Neuronal stem cell (in vitro differentiated cells): ENCODE results near the gene OR2T33.

Source experiments
- DNase-seq: peaks from one replicate; pipeline ENCODE4 v3.0.0-alpha.2; 2013; ENCODE audit warnings: low spot score
- H2AFZ ChIP-seq: one replicate; pipeline ENCODE4 v1.6.1; 2013; ENCODE audit warnings: mild to moderate bottlenecking, low read length, inconsistent platforms
- H2AK5ac ChIP-seq: 2 replicates; pipeline ENCODE4 v1.6.1; 2013; ENCODE audit warnings: low read depth, mild to moderate bottlenecking, inconsistent platforms, low read length, moderate library complexity, mixed read lengths
- H2BK120ac ChIP-seq: 2 replicates; pipeline ENCODE4 v1.6.1; 2013; ENCODE audit warnings: low read depth, mild to moderate bottlenecking, inconsistent platforms, low read length, moderate library complexity, mixed read lengths
- H2BK12ac ChIP-seq: one replicate; pipeline ENCODE4 v1.6.1; 2013; ENCODE audit warnings: low read length, inconsistent platforms
- H2BK15ac ChIP-seq: 2 replicates; pipeline ENCODE4 v1.6.1; 2013; ENCODE audit warnings: mild to moderate bottlenecking, low read length, inconsistent platforms, mixed read lengths
- H2BK5ac ChIP-seq: one replicate; pipeline ENCODE4 v1.6.1; 2013; ENCODE audit warnings: inconsistent platforms, mild to moderate bottlenecking, low read length, moderate library complexity
- H3K14ac ChIP-seq: one replicate; pipeline ENCODE4 v1.6.1; 2013; ENCODE audit warnings: low read length, inconsistent platforms
- H3K18ac ChIP-seq: 2 replicates; pipeline ENCODE4 v1.6.1; 2013; ENCODE audit warnings: low read length, inconsistent platforms
- H3K23ac ChIP-seq: 2 replicates; pipeline ENCODE4 v1.6.1; 2013; ENCODE audit warnings: low read depth, mild to moderate bottlenecking, mixed read lengths, low read length, inconsistent platforms; ENCODE audit not compliant: poor library complexity
- H3K27ac ChIP-seq: replicated peaks from 3 replicates; pipeline ENCODE4 v1.5.1; 2013; ENCODE audit warnings: low read length, inconsistent platforms
- H3K27me3 ChIP-seq, 3 experiments: 2 replicates each; pipeline ENCODE4 v1.6.1; 2013; ENCODE audit warnings: low read length in 3 of 3, mild to moderate bottlenecking in 2 of 3, inconsistent platforms in 1 of 3, low read depth in 1 of 3, mixed read lengths in 1 of 3, moderate library complexity in 1 of 3; ENCODE audit not compliant: control insufficient read depth in 3 of 3, insufficient read depth in 3 of 3
- H3K36me3 ChIP-seq, 2 donors: replicated peaks in 1 of 2; 2 replicates each; pipeline ENCODE4 v1.6.1; 2013; ENCODE audit warnings: low read length in 2 of 2; ENCODE audit not compliant: control insufficient read depth in 2 of 2, insufficient read depth in 2 of 2
- H3K4ac ChIP-seq: 2 replicates; pipeline ENCODE4 v1.6.1; 2013; ENCODE audit warnings: inconsistent platforms, mild to moderate bottlenecking, low read length, moderate library complexity
- H3K4me1 ChIP-seq, 2 donors: 1 replicate in 1 of 2; 2 replicates in 1 of 2; pipeline ENCODE4 v1.6.1; 2013; ENCODE audit warnings: low read length in 2 of 2, low read depth in 1 of 2; ENCODE audit not compliant: control insufficient read depth in 2 of 2, insufficient read depth in 1 of 2
- H3K4me2 ChIP-seq: one replicate; pipeline ENCODE4 v1.6.1; 2013; ENCODE audit warnings: mild to moderate bottlenecking, low read length, inconsistent platforms; ENCODE audit not compliant: insufficient read depth, poor library complexity, severe bottlenecking
- H3K4me3 ChIP-seq, 2 donors: 2 replicates each; pipeline ENCODE4 v1.5.1; 2013; ENCODE audit warnings: low read length in 2 of 2, mild to moderate bottlenecking in 2 of 2, inconsistent platforms in 1 of 2, moderate library complexity in 1 of 2
- H3K79me1 ChIP-seq: one replicate; pipeline ENCODE4 v1.6.1; 2013; ENCODE audit warnings: low read depth, mild to moderate bottlenecking, inconsistent platforms, low read length, moderate library complexity
- H3K9ac ChIP-seq: one replicate; pipeline ENCODE4 v1.6.1; 2013; ENCODE audit warnings: mild to moderate bottlenecking, low read depth, low read length, inconsistent platforms; ENCODE audit not compliant: poor library complexity
- H3K9me3 ChIP-seq, 2 donors: replicated peaks in 1 of 2; 2 replicates each; pipeline versions ENCODE3 to v1.6.1; 2013; ENCODE audit warnings: low read length in 2 of 2, mild to moderate bottlenecking in 2 of 2, inconsistent platforms in 1 of 2, low read depth in 1 of 2, mixed read lengths in 1 of 2, moderate library complexity in 1 of 2; ENCODE audit not compliant: control insufficient read depth in 2 of 2, insufficient read depth in 1 of 2
- H4K8ac ChIP-seq: one replicate; pipeline ENCODE4 v1.6.1; 2013; ENCODE audit warnings: low read depth, mild to moderate bottlenecking, inconsistent platforms, low read length, moderate library complexity
- H4K91ac ChIP-seq: one replicate; pipeline ENCODE4 v1.6.1; 2013; ENCODE audit warnings: low read length, low read depth, mild to moderate bottlenecking, inconsistent platforms; ENCODE audit not compliant: poor library complexity
- WGBS, 2 donors: extraction: QIAGEN DNeasy Blood & Tissue Kit; methylation state at CpG; one replicate each; pipeline ENCODE4 v1.1.7; 2013; ENCODE audit warnings: missing lambda C conversion rate in 2 of 2, mixed read lengths in 1 of 2; ENCODE audit not compliant: insufficient read length in 2 of 2, insufficient replicate concordance in 1 of 2; ENCODE audit errors: extremely low coverage in 2 of 2; 5-methylcytosine and 5-hydroxymethylcytosine counted together

Gene OR2T33

DNA sequence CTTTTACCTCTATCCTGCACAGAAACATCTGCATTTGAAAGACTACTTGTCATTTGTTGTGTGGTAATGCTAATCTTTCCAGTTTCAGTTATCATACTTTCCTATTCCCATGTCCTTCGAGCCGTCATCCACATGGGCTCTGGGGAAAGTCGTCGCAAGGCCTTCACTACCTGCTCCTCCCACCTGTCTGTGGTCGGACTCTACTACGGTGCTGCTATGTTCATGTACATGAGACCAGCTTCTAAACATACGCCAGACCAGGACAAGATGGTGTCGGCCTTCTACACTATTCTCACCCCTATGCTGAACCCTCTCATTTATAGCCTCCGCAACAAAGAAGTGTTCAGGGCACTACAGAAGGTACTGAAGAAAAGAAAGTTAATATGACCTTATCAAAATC lies 38.3 kb downstream of the OR2T33 start:
- no peak overlapping the region for H3K23ac ChIP-seq
- no peak overlapping the region for H2BK120ac ChIP-seq
- no peaks in the 10 kb centered on the region for H3K36me3 ChIP-seq
- no peak overlapping the region for H2BK5ac ChIP-seq
- no peak overlapping the region for H2BK12ac ChIP-seq
- H2AK5ac ChIP-seq = no peak overlapping the region
- H3K4me2 ChIP-seq = no peak overlapping the region
- no peak overlapping the region for H2BK15ac ChIP-seq
- no peak overlapping the region for H3K18ac ChIP-seq
- DNase-seq = no peak
- H3K79me1 ChIP-seq = no peaks in the 10 kb centered on the region
- peaks cover 0 to 17% of the 10 kb centered on the region in 2 donors for H3K9me3 ChIP-seq
- no peaks in the 10 kb centered on the region for H3K4me1 ChIP-seq
- no peak overlapping the region for H4K91ac ChIP-seq
- peaks cover 0 to 4% (median 0%) of the 10 kb centered on the region in 3 experiments for H3K27me3 ChIP-seq
- no peak overlapping the region for H3K27ac ChIP-seq
- H2AFZ ChIP-seq = no peak overlapping the region
- H3K9ac ChIP-seq = no peak overlapping the region
- H3K4me3 ChIP-seq = no peak overlapping the region
- no peak overlapping the region for H4K8ac ChIP-seq
- no peak overlapping the region for H3K4ac ChIP-seq
- no CpG with 5 or more reads among the region's 9 CpGs for WGBS, 2 donors
- no peak overlapping the region for H3K14ac ChIP-seq

- H3K14ac ChIP-seq = no peak within 1 kb of the TSS
- no peak within 1 kb of the TSS for H3K4me2 ChIP-seq
- H3K9ac ChIP-seq = no peak within 1 kb of the TSS
- no peak within 1 kb of the TSS for H2BK15ac ChIP-seq
- H4K8ac ChIP-seq = no peak within 1 kb of the TSS
- no peak within 1 kb of the TSS for H3K23ac ChIP-seq
- DNase-seq = no peak
- no CpG with 5 or more reads among the region's 2 CpGs for WGBS, 2 donors
- no peak within 1 kb of the TSS for H2AFZ ChIP-seq
- no peak within 1 kb of the TSS for H2BK5ac ChIP-seq
- H2BK12ac ChIP-seq = no peak within 1 kb of the TSS
- no peaks in the 10 kb centered on the region for H3K79me1 ChIP-seq
- no peak within 1 kb of the TSS for H4K91ac ChIP-seq
- peaks cover 0 to 14% of the 10 kb centered on the region in 2 donors for H3K9me3 ChIP-seq
- H3K18ac ChIP-seq = no peak within 1 kb of the TSS
- no peak within 1 kb of the TSS for H3K4ac ChIP-seq
- H3K36me3 ChIP-seq = no peaks in the 10 kb centered on the region
- H3K27ac ChIP-seq = no peak within 1 kb of the TSS
- H3K4me3 ChIP-seq = no peak within 1 kb of the TSS
- no peaks in the 10 kb centered on the region for H3K4me1 ChIP-seq
- no peaks in the 10 kb centered on the region for H3K27me3 ChIP-seq
- H2AK5ac ChIP-seq = no peak within 1 kb of the TSS
- no peak within 1 kb of the TSS for H2BK120ac ChIP-seq
Observed at GRCh38 chr1:248231117-248231516, 46.7 kb downstream of the OR2T33 start, which contains the start of gene OR2M4. Gene OR2M4, plus strand, starts transcription at chr1:248231417. Its CDS starts 7,512 bp downstream, at chr1:248238929.

DNA sequence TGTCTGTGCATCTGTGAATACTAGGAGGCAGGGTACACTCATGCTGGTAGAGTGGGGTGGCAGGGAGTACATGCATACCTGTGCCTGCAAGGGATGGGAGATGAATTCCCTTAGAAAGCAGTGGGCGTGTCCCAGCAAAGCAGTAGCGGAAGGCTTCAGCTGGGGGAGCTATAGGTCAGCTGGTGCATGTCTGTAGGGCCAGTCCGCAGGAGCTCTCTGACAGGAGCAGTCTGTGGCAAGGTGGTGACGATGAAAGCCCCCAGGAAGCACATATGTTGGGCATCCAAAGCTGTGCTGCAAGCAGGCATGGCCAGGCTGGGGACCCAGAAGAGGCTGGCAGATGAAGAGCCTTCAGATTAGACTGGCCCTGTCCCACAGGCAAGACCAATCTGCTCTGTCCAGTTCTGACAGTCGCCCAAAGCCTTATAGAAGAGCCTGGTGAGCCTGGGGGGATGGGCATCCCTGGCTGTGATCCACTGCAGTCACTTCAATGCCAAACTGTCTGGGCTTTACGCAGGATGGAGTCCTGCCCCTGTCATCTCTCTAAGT lies 48.3 kb downstream of the OR2T33 start:
- Histone ChIP-seq H3K27ac (no peak overlapping the region), H3K79me1 (no peaks in the 10 kb centered on the region), H3K18ac (no peak overlapping the region), H4K8ac (no peak overlapping the region), H2BK5ac (no peak overlapping the region), H3K4me3 (no peak overlapping the region), H3K27me3 (no peaks in the 10 kb centered on the region), H3K4me1 (no peaks in the 10 kb centered on the region), H3K9ac (peak overlapping the region; percentile 36), H2BK120ac (no peak overlapping the region), H2AK5ac (no peak overlapping the region), H3K9me3 (peaks cover 0 to 14% of the 10 kb centered on the region in 2 donors), H3K4ac (no peak overlapping the region), H2BK12ac (no peak overlapping the region), H2BK15ac (no peak overlapping the region), H3K14ac (no peak overlapping the region), H3K36me3 (no peaks in the 10 kb centered on the region), H3K23ac (no peak overlapping the region), H3K4me2 (no peak overlapping the region), H2AFZ (no peak overlapping the region), H4K91ac (no peak overlapping the region)
- no CpG with 5 or more reads among the region's 6 CpGs for WGBS, 2 donors
- no peak for DNase-seq

DNA sequence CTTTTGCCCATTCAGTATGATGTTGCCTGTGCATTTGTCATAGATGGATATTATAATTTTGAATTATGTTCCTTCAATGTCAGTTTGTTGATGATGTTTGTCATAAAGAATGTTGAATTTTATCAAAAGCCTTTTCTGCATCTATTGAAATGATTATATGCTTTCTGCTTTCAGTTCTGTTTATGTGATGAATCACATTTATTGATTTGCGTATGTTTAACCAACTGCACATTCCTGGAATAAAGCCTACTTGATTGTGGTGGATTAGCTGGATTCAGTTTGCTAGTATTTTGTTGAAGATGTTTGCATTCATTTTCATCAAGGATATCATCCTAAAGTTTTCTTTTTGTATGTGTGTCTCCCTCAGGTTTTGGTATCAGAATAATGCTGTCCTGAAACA lies 52.2 kb downstream of the OR2T33 start:
- Histone ChIP-seq H3K4ac (no peak overlapping the region), H3K4me2 (no peak overlapping the region), H2BK12ac (no peak overlapping the region), H3K4me1 (no peaks in the 10 kb centered on the region), H4K91ac (no peak overlapping the region), H4K8ac (no peak overlapping the region), H3K14ac (no peak overlapping the region), H3K9me3 (peaks cover 0 to 19% of the 10 kb centered on the region in 2 donors), H3K36me3 (no peaks in the 10 kb centered on the region), H2AK5ac (no peak overlapping the region), H3K9ac (no peak overlapping the region), H2BK15ac (no peak overlapping the region), H3K23ac (no peak overlapping the region), H3K27ac (no peak overlapping the region), H2BK120ac (no peak overlapping the region), H3K4me3 (no peak overlapping the region), H3K18ac (no peak overlapping the region), H3K27me3 (no peaks in the 10 kb centered on the region), H3K79me1 (no peaks in the 10 kb centered on the region), H2BK5ac (no peak overlapping the region), H2AFZ (no peak overlapping the region)
- WGBS, 2 donors = no CpG with 5 or more reads among the region's 1 CpG
- no peak for DNase-seq
